Upper lobe of left lung (tissue), 6 donors: ENCODE data around the gene PRCC. TPM values are rescaled to one million over a fixed set of nuclear protein-coding genes. Genes with fewer than 3 reads are reported as not detected.

ENCODE experiments used
- ATAC-seq, 2 donors: fragments of 200-7000 bp; cut with Tn5 transposase; one replicate each; pipeline ENCODE4 v1.9.1; 2022; ENCODE audit warnings: mild to moderate bottlenecking in 2 of 2, moderate library complexity in 2 of 2; ENCODE audit not compliant: low FRiP score in 2 of 2
- DNase-seq, 2 donors: peaks; one replicate each; pipeline ENCODE4 v3.0.0-alpha.2; 2019 to 2020
- H3K27ac ChIP-seq, 4 donors: fragments of 200-600 bp; sonication (generic); one replicate each; pipeline ENCODE4 v1.5.1; 2016 to 2019
- H3K27me3 ChIP-seq, 4 donors: fragments of 200-600 bp; sonication (generic); one replicate each; pipeline ENCODE4 v1.5.1; 2017 to 2019
- H3K36me3 ChIP-seq, 4 donors: fragments of 200-600 bp; sonication (generic); one replicate each; pipeline ENCODE4 v1.5.1; 2016 to 2019
- H3K4me1 ChIP-seq, 4 donors: fragments of 200-600 bp; sonication (generic); one replicate each; pipeline ENCODE4 v1.5.1; 2018 to 2019
- H3K4me3 ChIP-seq, 4 donors: fragments of 200-600 bp; sonication (generic); one replicate each; pipeline ENCODE4 v1.5.1; 2017 to 2019; ENCODE audit warnings: mild to moderate bottlenecking in 2 of 4, moderate library complexity in 1 of 4
- H3K9me3 ChIP-seq, 4 donors: fragments of 200-600 bp; sonication (generic); one replicate each; pipeline ENCODE4 v1.5.1; 2018 to 2019
- CTCF ChIP-seq, 6 experiments: fragments of 450-650 bp in 4 of 6; fragments of 200-600 bp in 2 of 6; sonication (generic) in 2 of 6; IDR thresholded peaks; one replicate each; pipeline ENCODE4 v1.5.1; 2016 to 2019; ENCODE audit warnings: antibody characterized with exemption in 6 of 6
- EP300 ChIP-seq, 4 donors: sonication (generic); formaldehyde crosslinking; IDR thresholded peaks; one replicate each; pipeline ENCODE4 v1.5.1; 2017; ENCODE audit warnings: antibody characterized with exemption in 4 of 4, control low read depth in 2 of 4
- POLR2A ChIP-seq, 4 donors: fragments of 450-650 bp; IDR thresholded peaks; one replicate each; pipeline ENCODE4 v1.5.1; 2016 to 2017; ENCODE audit warnings: antibody characterized with exemption in 4 of 4, mild to moderate bottlenecking in 2 of 4
- POLR2AphosphoS5 ChIP-seq, 2 donors: sonication (generic); formaldehyde crosslinking; IDR thresholded peaks; one replicate each; pipeline ENCODE4 v1.5.1; 2017; ENCODE audit warnings: antibody characterized with exemption in 2 of 2
- WGBS, 2 donors: methylation state at CpG; one replicate each; pipeline ENCODE4 v1.1.5; 2017 to 2018; 5-methylcytosine and 5-hydroxymethylcytosine counted together
- total RNA-seq, 6 donors: library from RNA; depleted of rRNA in 4 of 6; stranded (reverse); fragments of >200 nt in 4 of 6; gene quantifications; one replicate each; pipeline versions ENCODE4 v1.1.0 to v1.2.1, GENCODE V29; 2016 to 2021
- donor health status: DM: no; HTN: no; CAD: no; lungs with moderate emphysema.
- donor health status: DM: no; HTN: yes; CAD: no; lungs with severe emphysema.

Gene PRCC
- total RNA-seq, 6 donors from 2014 or later: 36.5 to 52.4 (median 40.8) TPM

GRCh38 chr1:156849151-156849496 is 81.8 kb downstream of the PRCC start:
- Histone ChIP-seq H3K4me1 (peaks cover 7 to 21% (median 12%) of the 10 kb centered on the region in 4 donors), H3K36me3 (no peaks in the 10 kb centered on the region), H3K27me3 (peaks cover 0 to 27% (median 13%) of the 10 kb centered on the region in 4 donors), H3K4me3 (no peak overlapping the region), H3K9me3 (no peaks in the 10 kb centered on the region), H3K27ac (no peak overlapping the region)
- TF ChIP-seq POLR2AphosphoS5 (IDR thresholded peaks at IDR 0.05): no peak
- no peak for TF ChIP-seq POLR2A (IDR thresholded peaks at IDR 0.05)
- no peak for TF ChIP-seq EP300 (IDR thresholded peaks at IDR 0.05)
- no peak for TF ChIP-seq CTCF (IDR thresholded peaks at IDR 0.05)
- WGBS, 2 donors: 26 to 100% methylated on average over 1 to 23 of the region's 23 CpGs
- no peak for ATAC-seq
- no peak for DNase-seq

Other genes with a start within 250 kb of the PRCC start
- gene IQGAP3, start 195.0 kb upstream of the PRCC start, total RNA-seq: 10 to 100 TPM in 1 of 6 donors, 1 to 10 TPM in 4, under 1 TPM in 1; under 0.01 to 16.0 (median 2.2) TPM
- under 1 TPM in 1 of 6 donors, not detected in 5; 0.20 TPM for gene TTC24, start 187.8 kb upstream of the PRCC start, total RNA-seq
- 10 to 100 TPM; 46.1 to 81.1 (median 60.0) TPM for gene NAXE, start 175.8 kb upstream of the PRCC start, total RNA-seq
- 10 to 100 TPM in 5 of 6 donors, 1 to 10 TPM in 1; 5.7 to 26.2 (median 19.4) TPM for gene GPATCH4, start 166.1 kb upstream of the PRCC start, total RNA-seq
- 1 to 10 TPM in 1 of 6 donors, under 1 TPM in 2, not detected in 3; 0.14 to 5.0 (median 0.37) TPM for gene HAPLN2, start 148.1 kb upstream of the PRCC start, total RNA-seq
- gene BCAN, start 125.4 kb upstream of the PRCC start, total RNA-seq: under 1 TPM in 2 of 6 donors, not detected in 4; 0.11 to 0.13 TPM
- gene NES, start 90.1 kb upstream of the PRCC start, total RNA-seq: 10 to 100 TPM; 25.9 to 93.5 (median 34.3) TPM
- 1 to 10 TPM in 4 of 6 donors, under 1 TPM in 1, not detected in 1; 0.76 to 8.1 (median 3.9) TPM for gene CRABP2, start 62.0 kb upstream of the PRCC start, total RNA-seq
- 100 to 1,000 TPM in 1 of 6 donors, 10 to 100 TPM in 5; 23.4 to 131 (median 39.9) TPM for gene METTL25B, start 39.1 kb upstream of the PRCC start, total RNA-seq
- 10 to 100 TPM; 10.8 to 38.8 (median 22.9) TPM for gene ISG20L2, start 38.8 kb upstream of the PRCC start, total RNA-seq
- 10 to 100 TPM; 19.6 to 52.5 (median 40.8) TPM for gene MRPL24, start 26.4 kb upstream of the PRCC start, total RNA-seq
- 100 to 1,000 TPM; 129 to 231 (median 182) TPM for gene HDGF, start 15.9 kb upstream of the PRCC start, total RNA-seq
- gene SH2D2A, start 49.3 kb downstream of the PRCC start, total RNA-seq: 1 to 10 TPM; 2.3 to 8.4 (median 5.0) TPM
- gene INSRR, start 91.6 kb downstream of the PRCC start, total RNA-seq: under 1 TPM in 2 of 6 donors, not detected in 4; 0.03 to 0.22 TPM
- 1 to 10 TPM in 3 of 6 donors, under 1 TPM in 1, not detected in 2; 0.30 to 1.4 (median 1.2) TPM for gene NTRK1, start 93.3 kb downstream of the PRCC start, total RNA-seq
- 10 to 100 TPM in 4 of 6 donors, 1 to 10 TPM in 2; 8.4 to 33.5 (median 13.7) TPM for gene PEAR1, start 126.2 kb downstream of the PRCC start, total RNA-seq
- gene LRRC71, start 153.1 kb downstream of the PRCC start, total RNA-seq: 10 to 100 TPM in 1 of 6 donors, 1 to 10 TPM in 4, under 1 TPM in 1; 0.49 to 13.9 (median 6.3) TPM